Suprapubic skin (tissue), 4 donors: Measurements from ENCODE around the gene AGFG2.

Experiments used
- CTCF ChIP-seq, 2 donors: fragments of 200-600 bp in 1 of 2; fragments of 450-650 bp in 1 of 2; sonication (generic) in 1 of 2; IDR thresholded peaks; one replicate each; pipeline ENCODE4 v1.5.1; 2016 to 2019; ENCODE audit warnings: antibody characterized with exemption in 2 of 2, mild to moderate bottlenecking in 1 of 2, moderate library complexity in 1 of 2
- POLR2A ChIP-seq, 2 donors: fragments of 450-650 bp; IDR thresholded peaks; one replicate each; pipeline ENCODE4 v1.6.1; 2017; ENCODE audit warnings: antibody characterized with exemption in 2 of 2, mild to moderate bottlenecking in 2 of 2, moderate library complexity in 2 of 2
- POLR2AphosphoS5 ChIP-seq, 3 donors: sonication (generic); formaldehyde crosslinking; IDR thresholded peaks; one replicate each; pipeline ENCODE4 v1.6.1; 2017; ENCODE audit warnings: antibody characterized with exemption in 3 of 3

- no peak for TF ChIP-seq CTCF (IDR thresholded peaks at IDR 0.05)
- TF ChIP-seq POLR2A (IDR thresholded peaks at IDR 0.05): no peak
- TF ChIP-seq POLR2AphosphoS5 (IDR thresholded peaks at IDR 0.05): no peak
These were observed 6.0 kb downstream of the AGFG2 start for GRCh38 chr7:100544967-100545359.
